Mammary epithelial cell (primary cell): Measurements from ENCODE around the gene ZNF609.

Experiments used
- CTCF ChIP-seq, 2 donors: IDR thresholded peaks in 1 of 2; conservative IDR thresholded peaks in 1 of 2; 2 replicates each; pipeline ENCODE4 v1.5.1; 2011 to 2012; ENCODE audit warnings: inconsistent platforms in 2 of 2, low read length in 2 of 2, mild to moderate bottlenecking in 2 of 2, control low read depth in 1 of 2, low read depth in 1 of 2; ENCODE audit not compliant: insufficient read depth in 1 of 2; ENCODE audit errors: extremely low read depth in 1 of 2
- EZH2 ChIP-seq: IDR thresholded peaks from 2 replicates; pipeline ENCODE4 v1.6.1; 2012; ENCODE audit warnings: low read length, inconsistent platforms, borderline replicate concordance

GRCh38 chr15:64720188-64720587 lies 259.8 kb downstream of the ZNF609 start:
- TF ChIP-seq CTCF (conservative IDR thresholded peaks at IDR 0.05 in 1 of 2, IDR thresholded peaks at IDR 0.05 in 1 of 2; ENCODE audit: extremely low read depth in 1 of 2, insufficient read depth in 1 of 2, low read depth in 1 of 2, low read length in 2 of 2): no peak
- TF ChIP-seq EZH2: no peak
